ENCODE results near the gene NTM.

NTM gene

GRCh38 chr11:131682373-131683015 lies 312.1 kb downstream of the NTM start:
- no peak for TF ChIP-seq CTCF (IDR thresholded peaks at IDR 0.05; ENCODE audit: low read depth, low read length)
- DNase-seq (ENCODE audit: extremely low read depth, low read depth), result no peak

GRCh38 chr11:131683131-131683530 lies 312.7 kb downstream of the NTM start:
- no peak for TF ChIP-seq CTCF (IDR thresholded peaks at IDR 0.05; ENCODE audit: low read depth, low read length)
- DNase-seq (ENCODE audit: extremely low read depth, low read depth), result no peak

- TF ChIP-seq CTCF (IDR thresholded peaks at IDR 0.05; ENCODE audit: low read depth, low read length), result no peak
- DNase-seq (ENCODE audit: extremely low read depth, low read depth), result no peak
Measured at GRCh38 chr11:131683666-131684065, 313.3 kb downstream of the NTM start.

GRCh38 chr11:131684111-131685060 lies 314.0 kb downstream of the NTM start:
- TF ChIP-seq CTCF (IDR thresholded peaks at IDR 0.05; ENCODE audit: low read depth, low read length), result no peak
- DNase-seq (ENCODE audit: extremely low read depth, low read depth), result no peak

GRCh38 chr11:131685206-131685605 lies 314.8 kb downstream of the NTM start:
- no peak for TF ChIP-seq CTCF (IDR thresholded peaks at IDR 0.05; ENCODE audit: low read depth, low read length)
- no peak for DNase-seq (ENCODE audit: extremely low read depth, low read depth)

- no peak for DNase-seq (ENCODE audit: extremely low read depth, low read depth)
Measured at GRCh38 chr11:131685906-131686305, 315.5 kb downstream of the NTM start.

More at GRCh38 chr11:131685906-131686305, 315.5 kb downstream of the NTM start:
- no peak for TF ChIP-seq CTCF (IDR thresholded peaks at IDR 0.05; ENCODE audit: low read depth, low read length)

Data from AG09319 (cell line).